ENCODE data around the gene MAP3K10.

MAP3K10 gene

GRCh38 chr19:40190891-40191835 lies at the start of gene MAP3K10:
TSS of gene MAP3K10 (plus strand) at chr19:40191426. CDS start at chr19:40192032, 606 bp downstream.
- TF ChIP-seq, protein P1, sequence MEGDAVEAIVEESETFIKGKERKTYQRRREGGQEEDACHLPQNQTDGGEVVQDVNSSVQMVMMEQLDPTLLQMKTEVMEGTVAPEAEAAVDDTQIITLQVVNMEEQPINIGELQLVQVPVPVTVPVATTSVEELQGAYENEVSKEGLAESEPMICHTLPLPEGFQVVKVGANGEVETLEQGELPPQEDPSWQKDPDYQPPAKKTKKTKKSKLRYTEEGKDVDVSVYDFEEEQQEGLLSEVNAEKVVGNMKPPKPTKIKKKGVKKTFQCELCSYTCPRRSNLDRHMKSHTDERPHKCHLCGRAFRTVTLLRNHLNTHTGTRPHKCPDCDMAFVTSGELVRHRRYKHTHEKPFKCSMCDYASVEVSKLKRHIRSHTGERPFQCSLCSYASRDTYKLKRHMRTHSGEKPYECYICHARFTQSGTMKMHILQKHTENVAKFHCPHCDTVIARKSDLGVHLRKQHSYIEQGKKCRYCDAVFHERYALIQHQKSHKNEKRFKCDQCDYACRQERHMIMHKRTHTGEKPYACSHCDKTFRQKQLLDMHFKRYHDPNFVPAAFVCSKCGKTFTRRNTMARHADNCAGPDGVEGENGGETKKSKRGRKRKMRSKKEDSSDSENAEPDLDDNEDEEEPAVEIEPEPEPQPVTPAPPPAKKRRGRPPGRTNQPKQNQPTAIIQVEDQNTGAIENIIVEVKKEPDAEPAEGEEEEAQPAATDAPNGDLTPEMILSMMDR (IDR thresholded peaks at IDR 0.05): no peak

- TF ChIP-seq, protein P1 (IDR thresholded peaks at IDR 0.05): no peak
Measured at GRCh38 chr19:40141551-40141950, 49.7 kb upstream of the MAP3K10 start.

DNA sequence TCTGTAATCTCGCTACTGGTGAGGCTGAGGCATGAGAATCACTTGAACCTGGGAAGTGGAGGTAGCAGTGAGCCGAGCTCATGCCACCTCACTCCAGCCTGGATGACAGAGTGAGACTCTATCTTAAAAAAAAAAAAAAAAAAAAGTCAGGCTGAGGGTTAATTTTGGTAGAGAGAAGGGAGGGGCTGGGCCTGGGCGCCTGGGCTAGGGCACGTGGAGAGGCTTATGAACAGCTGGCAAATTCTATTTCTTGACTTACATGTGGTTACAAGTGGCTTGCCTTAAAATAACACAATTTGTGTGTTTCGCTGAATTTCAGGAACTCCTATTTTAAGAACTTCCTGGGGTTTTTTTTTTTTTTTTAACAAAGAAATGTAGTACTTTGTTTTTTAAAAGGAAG lies 47.6 kb upstream of the MAP3K10 start:
- TF ChIP-seq, protein P1 (IDR thresholded peaks at IDR 0.05): no peak

DNA sequence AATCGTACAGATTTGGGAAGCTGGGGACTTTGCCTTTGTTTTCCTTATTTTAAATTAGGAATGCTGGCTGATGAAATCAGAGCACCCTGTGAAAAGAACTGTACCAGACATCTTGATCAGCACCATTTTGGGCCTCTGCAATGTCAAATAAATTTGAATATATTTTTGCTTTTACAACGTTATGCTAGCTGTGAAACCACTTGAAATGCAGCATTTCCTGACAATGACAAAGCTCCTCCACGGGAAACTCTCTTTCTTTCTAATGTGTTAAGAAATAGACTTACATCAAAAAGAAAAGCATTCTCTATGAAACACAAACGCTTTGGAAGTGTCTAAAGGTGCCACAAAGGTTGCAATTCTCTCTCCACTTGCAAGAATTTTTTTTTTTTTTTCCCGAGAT lies 47.1 kb upstream of the MAP3K10 start:
- TF ChIP-seq, protein P1 (IDR thresholded peaks at IDR 0.05): no peak

- TF ChIP-seq, protein P1 (IDR thresholded peaks at IDR 0.05): no peak
Measured at GRCh38 chr19:40144947-40145748, 46.1 kb upstream of the MAP3K10 start.

- TF ChIP-seq, protein P1 (IDR thresholded peaks at IDR 0.05): no peak
Measured at GRCh38 chr19:40147338-40147692, 43.9 kb upstream of the MAP3K10 start.

DNA sequence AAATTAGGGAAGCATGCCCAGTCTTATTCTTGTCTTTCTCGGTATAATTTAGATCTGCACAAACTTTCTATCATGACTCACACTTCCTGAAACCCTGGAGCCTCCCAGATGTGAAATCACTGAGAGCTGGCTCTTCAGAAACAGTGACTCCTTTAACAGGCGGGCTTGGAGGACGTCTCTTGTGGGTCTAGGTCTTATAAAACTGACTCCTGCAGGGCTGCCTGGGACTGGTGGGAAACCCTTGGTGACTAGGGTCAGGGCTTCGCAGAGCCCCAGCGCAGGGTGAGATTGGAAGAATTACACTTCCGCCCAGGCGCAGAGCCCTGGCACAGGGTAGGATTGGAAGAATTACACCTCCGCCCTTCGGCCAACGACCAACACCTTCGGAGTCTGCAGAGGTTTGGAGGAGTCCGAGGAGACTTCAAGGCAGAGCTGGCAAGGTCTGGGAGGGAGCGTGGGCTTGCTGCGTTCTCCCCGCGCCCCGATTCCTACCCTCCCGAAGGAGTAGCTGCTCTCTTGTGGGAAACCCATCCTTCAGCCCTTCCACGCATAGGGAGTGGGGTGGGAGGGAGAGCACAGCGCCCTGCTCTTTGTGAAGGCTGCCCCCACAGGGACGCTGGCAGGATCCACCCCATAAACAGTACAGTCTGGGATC lies 43.4 kb upstream of the MAP3K10 start:
- TF ChIP-seq, protein P1 (IDR thresholded peaks at IDR 0.05): no peak
